Astrocyte (in vitro differentiated cells and primary cell): ENCODE results near the gene BAHCC1. TPM values are rescaled to one million over a fixed set of nuclear protein-coding genes. Genes with fewer than 3 reads are reported as not detected.
A peak's percentile ranks its signal among the peaks of the same experiment; 100 is the strongest.

ENCODE experiments used
- DNase-seq: peaks from one replicate; pipeline ENCODE4 v3.0.0-alpha.2; 2010; ENCODE audit warnings: low read depth
- FAIRE-seq: peaks from 2 replicates; lab custom pipeline; 2011; peaks lifted over from hg19 to GRCh38; lab: Jason Lieb, UNC
- H2AFZ ChIP-seq: 2 replicates; pipeline ENCODE4 v1.6.0; 2012; ENCODE audit warnings: low read depth, low read length, inconsistent platforms
- H3K27ac ChIP-seq: 2 replicates; pipeline ENCODE4 v1.5.1; 2011; ENCODE audit warnings: low read depth, low read length, inconsistent platforms
- H3K27me3 ChIP-seq: 2 replicates; pipeline ENCODE4 v1.6.0; 2011; ENCODE audit warnings: low read length, inconsistent platforms; ENCODE audit not compliant: insufficient read depth
- H3K36me3 ChIP-seq: 2 replicates; pipeline ENCODE4 v1.5.1; 2011; ENCODE audit warnings: low read length, inconsistent platforms; ENCODE audit not compliant: insufficient read depth
- H3K4me1 ChIP-seq: 2 replicates; pipeline ENCODE4 v1.5.1; 2011; ENCODE audit warnings: low read length, inconsistent platforms; ENCODE audit not compliant: insufficient read depth
- H3K4me2 ChIP-seq: 2 replicates; pipeline ENCODE4 v1.6.0; 2012; ENCODE audit warnings: low read length, inconsistent platforms
- H3K4me3 ChIP-seq: 2 replicates; pipeline ENCODE4 v1.5.1; 2011; ENCODE audit warnings: low read depth, mild to moderate bottlenecking, low read length, inconsistent platforms; ENCODE audit not compliant: insufficient read depth
- H3K79me2 ChIP-seq: 2 replicates; pipeline ENCODE4 v1.6.0; 2012; ENCODE audit warnings: mild to moderate bottlenecking, low read length, inconsistent platforms; ENCODE audit not compliant: insufficient read depth
- H3K9ac ChIP-seq: 2 replicates; pipeline ENCODE4 v1.6.0; 2012; ENCODE audit warnings: mild to moderate bottlenecking, low read length, inconsistent platforms
- H3K9me3 ChIP-seq: 2 replicates; pipeline ENCODE4 v1.5.1; 2012; ENCODE audit warnings: low read depth, mild to moderate bottlenecking, low read length, inconsistent platforms; ENCODE audit not compliant: insufficient read depth
- H4K20me1 ChIP-seq: 2 replicates; pipeline ENCODE4 v1.6.0; 2012; ENCODE audit warnings: low read length, inconsistent platforms; ENCODE audit not compliant: insufficient read depth
- H3K27ac Mint-ChIP-seq: one replicate; pipeline ENCODE4 v1.8.0; 2021; ENCODE audit warnings: mild to moderate bottlenecking, mixed read lengths; ENCODE audit not compliant: unreplicated experiment
- H3K27me3 Mint-ChIP-seq: one replicate; pipeline ENCODE4 v1.8.0; 2021; ENCODE audit warnings: low read depth, mixed read lengths; ENCODE audit not compliant: unreplicated experiment
- H3K36me3 Mint-ChIP-seq: one replicate; pipeline ENCODE4 v1.8.0; 2021; ENCODE audit warnings: low read depth, mixed read lengths; ENCODE audit not compliant: unreplicated experiment
- H3K4me1 Mint-ChIP-seq: one replicate; pipeline ENCODE4 v1.8.0; 2021; ENCODE audit warnings: low read depth, mixed read lengths; ENCODE audit not compliant: unreplicated experiment
- H3K4me3 Mint-ChIP-seq: one replicate; pipeline ENCODE4 v1.8.0; 2021; ENCODE audit warnings: mild to moderate bottlenecking, moderate library complexity, mixed read lengths; ENCODE audit not compliant: unreplicated experiment
- H3K9me3 Mint-ChIP-seq: one replicate; pipeline ENCODE4 v1.8.0; 2021; ENCODE audit warnings: mild to moderate bottlenecking, mixed read lengths; ENCODE audit not compliant: unreplicated experiment
- CTCF ChIP-seq: IDR thresholded peaks from 2 replicates; pipeline ENCODE4 v1.5.1; 2011; ENCODE audit warnings: low read depth, mild to moderate bottlenecking, inconsistent platforms, low read length, moderate library complexity; ENCODE audit not compliant: insufficient read depth
- EZH2 ChIP-seq: IDR thresholded peaks from 2 replicates; pipeline ENCODE4 v1.6.1; 2012; ENCODE audit warnings: mild to moderate bottlenecking, low read length, inconsistent platforms; ENCODE audit not compliant: insufficient read depth
- total RNA-seq: library from RNA; stranded (reverse); gene quantifications from 2 replicates; pipeline ENCODE4 v1.2.1, GENCODE V29; 2021

Gene BAHCC1
- total RNA-seq, 1 donor from 2014 or later = 18.5 TPM

- Mint-ChIP-seq H3K4me3 (peak overlapping the region; percentile 87), H3K4me1 (peaks cover 24% of the 10 kb centered on the region), H3K36me3 (no peaks in the 10 kb centered on the region), H3K27ac (peak overlapping the region; percentile 68), H3K9me3 (no peaks in the 10 kb centered on the region), H3K27me3 (no peaks in the 10 kb centered on the region)
- peak overlapping the region; percentile 68 for H3K27ac ChIP-seq
- peaks cover 14% of the 10 kb centered on the region for H4K20me1 ChIP-seq
- H3K9me3 ChIP-seq = no peaks in the 10 kb centered on the region
- peaks cover 66% of the 10 kb centered on the region for H3K79me2 ChIP-seq
- peak; percentile 90 for FAIRE-seq
- H3K9ac ChIP-seq = peak overlapping the region; percentile 82
- DNase-seq = peak; percentile 97
- H2AFZ ChIP-seq = no peak overlapping the region
- peak overlapping the region; percentile 54 for H3K4me3 ChIP-seq
- TF ChIP-seq CTCF (peak; percentile 8), EZH2 (no peak)
- peaks cover 46% of the 10 kb centered on the region for H3K4me1 ChIP-seq
- no peaks in the 10 kb centered on the region for H3K36me3 ChIP-seq
- H3K4me2 ChIP-seq = peak overlapping the region; percentile 81
- no peaks in the 10 kb centered on the region for H3K27me3 ChIP-seq
Observed at GRCh38 chr17:81393684-81394376, 1.4 kb upstream of the BAHCC1 start.

- DNase-seq (no peak), FAIRE-seq (no peak)
- peak overlapping the region; percentile 68 for H3K27ac Mint-ChIP-seq
- peak overlapping the region; percentile 87 for H3K4me3 Mint-ChIP-seq
- H3K27me3 ChIP-seq = no peaks in the 10 kb centered on the region
- TF ChIP-seq EZH2 = no peak
- TF ChIP-seq CTCF = peak; percentile 0
- no peaks in the 10 kb centered on the region for H3K9me3 Mint-ChIP-seq
- no peaks in the 10 kb centered on the region for H3K36me3 Mint-ChIP-seq
- no peaks in the 10 kb centered on the region for H3K9me3 ChIP-seq
- peak overlapping the region; percentile 34 for H3K4me3 ChIP-seq
- peaks cover 69% of the 10 kb centered on the region for H3K79me2 ChIP-seq
- peak overlapping the region; percentile 81 for H3K4me2 ChIP-seq
- H4K20me1 ChIP-seq = peaks cover 14% of the 10 kb centered on the region
- H3K36me3 ChIP-seq = no peaks in the 10 kb centered on the region
- H2AFZ ChIP-seq = peak overlapping the region; percentile 12
- H3K4me1 ChIP-seq = peaks cover 42% of the 10 kb centered on the region
- H3K27me3 Mint-ChIP-seq = no peaks in the 10 kb centered on the region
- no peak overlapping the region for H3K27ac ChIP-seq
- peak overlapping the region; percentile 17 for H3K9ac ChIP-seq
- peaks cover 22% of the 10 kb centered on the region for H3K4me1 Mint-ChIP-seq
Observed at GRCh38 chr17:81394377-81394920, 808 bp upstream of the BAHCC1 start.
